IMR-90 (cell line): ENCODE results near the gene ELFN2. TPM values are rescaled to one million over a fixed set of nuclear protein-coding genes. Genes with fewer than 3 reads are reported as not detected.

ENCODE experiments used
- ATAC-seq: fragments of 200-7000 bp; cut with Tn5 transposase; 2 replicates; pipeline ENCODE4 v1.9.1; 2020; ENCODE audit warnings: low read depth, mild to moderate bottlenecking, moderate library complexity
- BruUV-seq: library from RNA; stranded (reverse); fragments of 400-500 nt; replicated peaks from 2 replicates; lab custom pipeline; 2021; lab: Mats Ljungman, UMichigan
- CTCF ChIA-PET: fragments of 300-600 bp; formaldehyde crosslinking; extraction: SDS; loops from one replicate; lab custom pipeline; 2021; ENCODE audit warnings: antibody characterized with exemption; lab: Yijun Ruan, JAX
- POLR2A ChIA-PET: fragments of 300-600 bp; sonication (Branson Sonifier 250); formaldehyde crosslinking; loops from one replicate; lab custom pipeline; 2022; ENCODE audit warnings: antibody characterized with exemption; ENCODE audit not compliant: unreplicated experiment; lab: Charles Lee
- DNase-seq: peaks from one replicate; pipeline ENCODE4 v3.0.0; 2013
- H2AFZ ChIP-seq: replicated peaks from 2 replicates; pipeline ENCODE3; 2013; ENCODE audit warnings: low read length, mild to moderate bottlenecking; ENCODE audit not compliant: poor library complexity
- H2AK5ac ChIP-seq: 2 replicates; pipeline ENCODE4 v1.6.1; 2013; ENCODE audit warnings: low read depth, low read length, inconsistent platforms
- H2AK9ac ChIP-seq: replicated peaks from 2 replicates; pipeline ENCODE3; 2013; ENCODE audit warnings: mild to moderate bottlenecking, low read depth, low read length, moderate library complexity; ENCODE audit not compliant: poor library complexity
- H2BK120ac ChIP-seq: 2 replicates; pipeline ENCODE4 v1.6.1; 2013; ENCODE audit warnings: low read depth, low read length, inconsistent platforms
- H2BK15ac ChIP-seq: 3 replicates; pipeline ENCODE4 v1.6.1; 2013; ENCODE audit warnings: low read depth, low read length, inconsistent platforms
- H2BK20ac ChIP-seq: 2 replicates; pipeline ENCODE4 v1.6.1; 2013; ENCODE audit warnings: low read depth, mild to moderate bottlenecking, inconsistent platforms, low read length, moderate library complexity
- H2BK5ac ChIP-seq: 2 replicates; pipeline ENCODE4 v1.6.1; 2013; ENCODE audit warnings: mild to moderate bottlenecking, low read depth, low read length, inconsistent platforms; ENCODE audit not compliant: poor library complexity, severe bottlenecking
- H3K14ac ChIP-seq: replicated peaks from 2 replicates; pipeline ENCODE4 v1.6.1; 2013; ENCODE audit warnings: low read depth, low read length, inconsistent platforms
- H3K18ac ChIP-seq: 2 replicates; pipeline ENCODE4 v1.6.1; 2013; ENCODE audit warnings: low read depth, low read length, control low read depth
- H3K23ac ChIP-seq: 2 replicates; pipeline ENCODE4 v1.6.1; 2013; ENCODE audit warnings: low read depth, low read length, inconsistent platforms
- H3K27ac ChIP-seq: 2 replicates; pipeline ENCODE4 v1.5.1; 2013; ENCODE audit warnings: mild to moderate bottlenecking, control low read depth, low read length; ENCODE audit not compliant: insufficient read depth
- H3K27me3 ChIP-seq: 2 replicates; pipeline ENCODE4 v1.6.1; 2013; ENCODE audit warnings: low read length; ENCODE audit not compliant: control insufficient read depth, insufficient read depth
- H3K36me3 ChIP-seq: 2 replicates; pipeline ENCODE4 v1.6.1; 2013; ENCODE audit warnings: low read length, mixed read lengths; ENCODE audit not compliant: control insufficient read depth, insufficient read depth
- H3K4ac ChIP-seq: 2 replicates; pipeline ENCODE4 v1.6.1; 2013; ENCODE audit warnings: low read depth, low read length, inconsistent platforms
- H3K4me1 ChIP-seq: 2 replicates; pipeline ENCODE4 v1.6.1; 2013; ENCODE audit warnings: low read length, mixed read lengths; ENCODE audit not compliant: control insufficient read depth, insufficient read depth
- H3K4me2 ChIP-seq: 2 replicates; pipeline ENCODE4 v1.6.1; 2013; ENCODE audit warnings: low read depth, mild to moderate bottlenecking, control low read depth, low read length, moderate library complexity
- H3K4me3 ChIP-seq: 2 replicates; pipeline ENCODE4 v1.5.1; 2013; ENCODE audit warnings: low read depth, mild to moderate bottlenecking, control low read depth, low read length, moderate library complexity; ENCODE audit not compliant: insufficient read depth
- H3K56ac ChIP-seq: 2 replicates; pipeline ENCODE4 v1.6.1; 2013; ENCODE audit warnings: low read length, inconsistent platforms; ENCODE audit not compliant: insufficient read depth; ENCODE audit errors: extremely low read depth
- H3K79me1 ChIP-seq, 2 experiments: 2 replicates each; pipeline ENCODE4 v1.6.1; 2013; ENCODE audit warnings: low read length in 2 of 2, inconsistent platforms in 1 of 2, low read depth in 1 of 2
- H3K9ac ChIP-seq: 2 replicates; pipeline ENCODE4 v1.6.1; 2013; ENCODE audit warnings: low read depth, low read length, control low read depth
- H3K9me1 ChIP-seq: 2 replicates; pipeline ENCODE4 v1.6.1; 2013; ENCODE audit warnings: low read length, inconsistent platforms; ENCODE audit not compliant: insufficient read depth
- H3K9me3 ChIP-seq: 2 replicates; pipeline ENCODE4 v1.6.1; 2013; ENCODE audit warnings: low read length; ENCODE audit not compliant: control insufficient read depth, insufficient read depth
- H4K20me1 ChIP-seq: 2 replicates; pipeline ENCODE4 v1.6.1; 2013; ENCODE audit warnings: low read length, inconsistent platforms; ENCODE audit not compliant: insufficient read depth
- H4K5ac ChIP-seq: 2 replicates; pipeline ENCODE4 v1.6.1; 2013; ENCODE audit warnings: mild to moderate bottlenecking, low read depth, low read length, control low read depth
- H4K8ac ChIP-seq, 2 experiments: 2 replicates each; pipeline ENCODE4 v1.6.1; 2013; ENCODE audit warnings: low read depth in 2 of 2, low read length in 2 of 2, control low read depth in 1 of 2, inconsistent platforms in 1 of 2
- H4K91ac ChIP-seq: 2 replicates; pipeline ENCODE4 v1.6.1; 2013; ENCODE audit warnings: low read depth, low read length, inconsistent platforms; ENCODE audit not compliant: insufficient read depth
- BHLHE40 ChIP-seq: fragments of 150-350 bp; IDR thresholded peaks from 2 replicates; pipeline ENCODE4 v1.6.1; 2016; ENCODE audit warnings: mild to moderate bottlenecking, low read depth, low read length
- CEBPB ChIP-seq: IDR thresholded peaks from 2 replicates; pipeline ENCODE4 v1.6.1; 2012; ENCODE audit warnings: low read depth, low read length, improper control_type of control experiment
- CHD1 ChIP-seq: IDR thresholded peaks from 2 replicates; pipeline ENCODE4 v1.6.1; 2012; ENCODE audit warnings: low read depth, low read length, improper control_type of control experiment
- FOS ChIP-seq: fragments of 150-350 bp; IDR thresholded peaks from 2 replicates; pipeline ENCODE4 v1.6.1; 2016; ENCODE audit warnings: low read depth, low read length
- MAFK ChIP-seq: IDR thresholded peaks from 2 replicates; pipeline ENCODE4 v1.6.1; 2012; ENCODE audit warnings: low read depth, low read length, improper control_type of control experiment
- MAZ ChIP-seq: IDR thresholded peaks from 2 replicates; pipeline ENCODE4 v1.6.1; 2012; ENCODE audit warnings: low read depth, mild to moderate bottlenecking, low read length, improper control_type of control experiment, moderate library complexity, borderline replicate concordance
- MXI1 ChIP-seq: IDR thresholded peaks from 2 replicates; pipeline ENCODE4 v1.6.1; 2012; ENCODE audit warnings: low read depth, mild to moderate bottlenecking, low read length, moderate library complexity, borderline replicate concordance
- NFE2L2 ChIP-seq: fragments of 150-350 bp; IDR thresholded peaks from 2 replicates; pipeline ENCODE4 v1.6.1; 2016; ENCODE audit warnings: low read depth, mild to moderate bottlenecking, low read length
- POLR2A ChIP-seq: IDR thresholded peaks from 2 replicates; pipeline ENCODE4 v1.6.1; 2012; ENCODE audit warnings: mild to moderate bottlenecking, low read depth, low read length
- RAD21 ChIP-seq: IDR thresholded peaks from 2 replicates; pipeline ENCODE4 v1.6.1; 2012; ENCODE audit warnings: low read length, improper control_type of control experiment
- RCOR1 ChIP-seq: IDR thresholded peaks from 2 replicates; pipeline ENCODE4 v1.6.1; 2012; ENCODE audit warnings: mild to moderate bottlenecking, low read length, improper control_type of control experiment; ENCODE audit not compliant: insufficient replicate concordance
- RFX5 ChIP-seq: IDR thresholded peaks from 2 replicates; pipeline ENCODE4 v1.8.0; 2012; ENCODE audit warnings: low read depth, mild to moderate bottlenecking, low read length, moderate library complexity
- SMC3 ChIP-seq: fragments of 150-350 bp; IDR thresholded peaks from 2 replicates; pipeline ENCODE4 v1.6.1; 2016; ENCODE audit warnings: low read depth, mild to moderate bottlenecking, antibody characterized with exemption, low read length, moderate library complexity
- WGBS, 2 experiments: methylation state at CpG; one replicate each; pipeline versions ENCODE4 v1.1.5 to v1.1.7; 2013; ENCODE audit warnings: missing lambda C conversion rate in 2 of 2; ENCODE audit not compliant: insufficient read length in 1 of 2; ENCODE audit errors: extremely low coverage in 2 of 2; 5-methylcytosine and 5-hydroxymethylcytosine counted together
- dilution Hi-C: fragments of 300-500 bp; cut with HindIII; formaldehyde crosslinking; loops from one replicate; pipeline ENCODE4 v1.14.3; 2018; ENCODE audit warnings: low sequenced_read_pairs; ENCODE audit not compliant: unreplicated experiment
- in situ Hi-C: fragments of 300-500 bp; cut with MboI; formaldehyde crosslinking; loops from 3 replicates; pipeline ENCODE4 v1.14.3; 2019; ENCODE audit warnings: low sequenced_read_pairs, inconsistent platforms, mixed read lengths
- intact Hi-C: fragments of 100-400 bp; cut with micrococcal nuclease; formaldehyde crosslinking; loops from 2 replicates; pipeline ENCODE4 v1.10.0; 2022
- polyA plus RNA-seq, 3 experiments: library from polyadenylated mRNA; depleted of rRNA; stranded (reverse); fragments of >200 nt; gene quantifications; 2 replicates each; pipeline ENCODE4 v1.2.3, GENCODE V29; 2012; ENCODE audit warnings: low replicate concordance in 1 of 3
- total RNA-seq: library from RNA; depleted of rRNA; stranded (reverse); fragments of >200 nt; gene quantifications from 2 replicates; pipeline ENCODE4 v1.2.3, GENCODE V29; 2012
- TF ChIP-seq, protein P1 (sequence below): conservative IDR thresholded peaks from 2 replicates; pipeline ENCODE4 v1.5.1; 2012; ENCODE audit warnings: mild to moderate bottlenecking, low read depth, low read length, improper control_type of control experiment
- TF ChIP-seq, protein P2 (sequence below): fragments of 150-350 bp; IDR thresholded peaks from 2 replicates; pipeline ENCODE4 v1.6.1; 2017; ENCODE audit warnings: mild to moderate bottlenecking, antibody characterized with exemption, low read length, low read depth
- TF ChIP-seq, protein P3 (sequence below): fragments of 150-350 bp; IDR thresholded peaks from 2 replicates; pipeline ENCODE4 v1.6.1; 2016; ENCODE audit warnings: low read depth, mild to moderate bottlenecking, low read length, moderate library complexity, borderline replicate concordance

The ELFN2 gene
- total and polyA plus RNA-seq, 2 of the 4 experiments (the other 2 are of a cell fraction), result 0.72 to 5.0 TPM

DNA sequence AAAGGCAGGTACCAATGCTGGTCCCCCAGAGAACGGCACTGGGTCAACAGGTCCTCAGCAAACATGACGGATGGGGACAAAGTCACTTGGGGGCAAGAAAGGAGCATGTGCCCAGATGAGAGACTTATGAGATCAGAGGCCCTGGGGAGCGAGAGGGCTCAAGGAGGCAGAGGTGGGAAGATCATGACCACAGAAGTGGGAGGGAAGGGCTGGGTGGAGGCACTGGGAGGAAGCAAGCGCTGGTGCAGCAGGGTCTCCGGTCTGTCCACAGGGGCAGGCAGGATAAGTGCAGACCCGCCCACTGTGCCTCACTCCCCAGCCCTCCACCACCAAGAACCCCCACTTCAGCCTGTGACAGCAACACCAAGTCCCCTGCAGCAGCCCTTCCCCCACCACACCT is 10.9 kb downstream of the ELFN2 start:
- Histone ChIP-seq H4K20me1 (peaks cover 44% of the 10 kb centered on the region), H2AK9ac (no peak overlapping the region), H2AK5ac (no peak overlapping the region), H3K14ac (no peak overlapping the region), H4K91ac (no peak overlapping the region), H3K4me2 (no peak overlapping the region), H4K5ac (no peak overlapping the region), H3K4me1 (peaks cover 7% of the 10 kb centered on the region), H2BK120ac (no peak overlapping the region), H3K36me3 (no peaks in the 10 kb centered on the region), H4K8ac (no peak overlapping the region), H2BK15ac (no peak overlapping the region), H3K9ac (no peak overlapping the region), H3K4me3 (no peak overlapping the region), H3K27me3 (peaks cover 2% of the 10 kb centered on the region; the same call in 1 of the 2 replicates), H2BK20ac (no peak overlapping the region), H3K56ac (no peak overlapping the region), H2AFZ (no peak overlapping the region), H3K79me1 (peaks cover 0 to 16% of the 10 kb centered on the region in 2 experiments; a peak in 2 of 4 replicates), H3K4ac (no peak overlapping the region), H3K27ac (no peak overlapping the region), H2BK5ac (no peak overlapping the region), H3K9me1 (no peaks in the 10 kb centered on the region), H3K9me3 (no peaks in the 10 kb centered on the region), H3K23ac (no peak overlapping the region), H3K18ac (no peak overlapping the region)
- no peak for TF ChIP-seq POLR2A
- TF ChIP-seq BHLHE40, result no peak
- no peak for TF ChIP-seq FOS
- TF ChIP-seq SMC3, result no peak
- no peak for TF ChIP-seq RCOR1
- no peak for TF ChIP-seq MXI1
- TF ChIP-seq CHD1, result no peak
- TF ChIP-seq RFX5, result no peak
- TF ChIP-seq MAZ, result no peak
- TF ChIP-seq, protein P1, sequence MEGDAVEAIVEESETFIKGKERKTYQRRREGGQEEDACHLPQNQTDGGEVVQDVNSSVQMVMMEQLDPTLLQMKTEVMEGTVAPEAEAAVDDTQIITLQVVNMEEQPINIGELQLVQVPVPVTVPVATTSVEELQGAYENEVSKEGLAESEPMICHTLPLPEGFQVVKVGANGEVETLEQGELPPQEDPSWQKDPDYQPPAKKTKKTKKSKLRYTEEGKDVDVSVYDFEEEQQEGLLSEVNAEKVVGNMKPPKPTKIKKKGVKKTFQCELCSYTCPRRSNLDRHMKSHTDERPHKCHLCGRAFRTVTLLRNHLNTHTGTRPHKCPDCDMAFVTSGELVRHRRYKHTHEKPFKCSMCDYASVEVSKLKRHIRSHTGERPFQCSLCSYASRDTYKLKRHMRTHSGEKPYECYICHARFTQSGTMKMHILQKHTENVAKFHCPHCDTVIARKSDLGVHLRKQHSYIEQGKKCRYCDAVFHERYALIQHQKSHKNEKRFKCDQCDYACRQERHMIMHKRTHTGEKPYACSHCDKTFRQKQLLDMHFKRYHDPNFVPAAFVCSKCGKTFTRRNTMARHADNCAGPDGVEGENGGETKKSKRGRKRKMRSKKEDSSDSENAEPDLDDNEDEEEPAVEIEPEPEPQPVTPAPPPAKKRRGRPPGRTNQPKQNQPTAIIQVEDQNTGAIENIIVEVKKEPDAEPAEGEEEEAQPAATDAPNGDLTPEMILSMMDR, result no peak
- TF ChIP-seq, protein P2, sequence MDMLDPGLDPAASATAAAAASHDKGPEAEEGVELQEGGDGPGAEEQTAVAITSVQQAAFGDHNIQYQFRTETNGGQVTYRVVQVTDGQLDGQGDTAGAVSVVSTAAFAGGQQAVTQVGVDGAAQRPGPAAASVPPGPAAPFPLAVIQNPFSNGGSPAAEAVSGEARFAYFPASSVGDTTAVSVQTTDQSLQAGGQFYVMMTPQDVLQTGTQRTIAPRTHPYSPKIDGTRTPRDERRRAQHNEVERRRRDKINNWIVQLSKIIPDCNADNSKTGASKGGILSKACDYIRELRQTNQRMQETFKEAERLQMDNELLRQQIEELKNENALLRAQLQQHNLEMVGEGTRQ, result no peak
- no peak for TF ChIP-seq MAFK
- TF ChIP-seq NFE2L2, result no peak
- TF ChIP-seq, protein P3, sequence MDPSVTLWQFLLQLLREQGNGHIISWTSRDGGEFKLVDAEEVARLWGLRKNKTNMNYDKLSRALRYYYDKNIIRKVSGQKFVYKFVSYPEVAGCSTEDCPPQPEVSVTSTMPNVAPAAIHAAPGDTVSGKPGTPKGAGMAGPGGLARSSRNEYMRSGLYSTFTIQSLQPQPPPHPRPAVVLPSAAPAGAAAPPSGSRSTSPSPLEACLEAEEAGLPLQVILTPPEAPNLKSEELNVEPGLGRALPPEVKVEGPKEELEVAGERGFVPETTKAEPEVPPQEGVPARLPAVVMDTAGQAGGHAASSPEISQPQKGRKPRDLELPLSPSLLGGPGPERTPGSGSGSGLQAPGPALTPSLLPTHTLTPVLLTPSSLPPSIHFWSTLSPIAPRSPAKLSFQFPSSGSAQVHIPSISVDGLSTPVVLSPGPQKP, result no peak
- TF ChIP-seq CEBPB, result no peak
- no peak for TF ChIP-seq RAD21
- no peak for DNase-seq
- POLR2A ChIA-PET, result no interaction called here
- no TSS peak for BruUV-seq
- 100% methylated on average over 2 of the region's 6 CpGs; no CpG with 5 or more reads in 1 of the 2 experiments for WGBS, 2 experiments
- dilution Hi-C loops, result no loop called here
- CTCF ChIA-PET, result no interaction called here
- in situ Hi-C loops, result no loop called here
- no peak for ATAC-seq
- intact Hi-C loops, result no loop called here
